ENCODE measurements around the gene SAP30BP. TPM values are rescaled to one million over a fixed set of nuclear protein-coding genes. Genes with fewer than 3 reads are reported as not detected.

Gene SAP30BP
- 10 to 100 TPM; 72.6 to 78.6 TPM for total RNA-seq
- 100 to 1,000 TPM in 1 of 2 donors, 10 to 100 TPM in 1; 43.3 to 127 TPM for polyA plus RNA-seq
- long read RNA-seq, donor 1, transcript SAP30BP-226 (3 exons, 579 nt): minor isoform, 5 of 155 reads
- long read RNA-seq, donor 1, transcript SAP30BP-225 (11 exons, 2,722 nt): major isoform, 92 of 155 reads
- long read RNA-seq, donor 1, partial matches to known transcripts: 7 of 155 reads
- long read RNA-seq, donor 1, other reads (novel, unspliced or antisense): 46 of 155 reads
- long read RNA-seq, donor 2, transcript SAP30BP-225 (11 exons, 2,722 nt): major isoform, 27 of 53 reads
- long read RNA-seq, donor 2, partial matches to known transcripts: 4 of 53 reads
- long read RNA-seq, donor 2, other reads (novel, unspliced or antisense): 20 of 53 reads

DNA sequence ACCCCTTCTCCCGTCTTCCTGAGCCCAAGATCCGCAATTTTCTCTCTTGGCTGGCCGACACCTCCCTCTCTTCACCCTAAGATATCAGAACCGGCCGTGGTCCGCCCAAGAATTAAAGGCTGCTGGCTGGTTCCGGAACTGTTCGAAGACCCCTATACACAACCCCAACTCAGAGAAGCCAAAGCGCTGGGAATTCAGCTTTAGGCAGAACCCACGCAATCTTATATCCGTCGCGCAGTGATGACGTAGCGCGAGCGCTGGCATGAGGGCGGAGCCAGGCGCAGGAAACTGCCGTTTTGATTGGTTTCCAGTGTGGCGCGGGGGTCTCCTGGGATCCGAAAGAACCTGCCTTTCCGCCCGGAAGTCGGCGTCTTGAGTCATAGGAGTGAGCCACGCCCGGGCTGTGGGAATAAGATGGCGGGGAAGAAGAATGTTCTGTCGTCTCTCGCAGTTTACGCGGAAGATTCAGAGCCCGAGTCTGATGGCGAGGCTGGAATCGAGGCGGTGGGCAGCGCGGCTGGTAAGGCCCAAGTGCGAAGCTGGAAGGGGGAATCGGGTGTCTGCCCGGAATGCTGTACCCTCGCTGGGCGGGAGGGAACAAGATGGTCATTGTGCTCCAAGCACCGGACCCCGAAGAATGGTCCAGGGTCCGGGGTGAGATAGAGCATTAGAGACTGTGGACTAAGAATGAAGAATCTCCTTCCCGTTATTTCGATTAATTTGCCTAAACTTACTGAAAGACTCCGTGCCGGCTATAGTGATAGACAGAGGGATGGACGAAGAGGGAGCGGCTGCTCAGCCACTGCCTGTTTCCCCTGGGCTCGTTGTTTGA, at the start of gene SAP30BP, which contains the start of gene RECQL5:
SAP30BP (plus strand) TSS at position 380 of the 832 bp plus-strand sequence; CDS start at position 415, 35 bp downstream.
RECQL5 (minus strand) TSS at position 196 of the 832 bp plus-strand sequence. CDS start 597 bp downstream, outside the sequence.
- WGBS, 2 donors: 0% methylated on average over 55 of the region's 55 CpGs
- DNase-seq (peak; percentile 99), ATAC-seq (ENCODE audit: low FRiP score) (peak; percentile 99)
- intact Hi-C loops (cut with DNase I): no loop called here
- Histone ChIP-seq H3K27ac (ENCODE audit: low read depth in 1 of 2, low read length in 2 of 2) (peak within 1 kb of the TSS; percentile 18 to 56), H3K4me1 (ENCODE audit: control insufficient read depth in 1 of 2, insufficient read depth in 2 of 2, low read length in 2 of 2) (peaks cover 0 to 2% of the 10 kb centered on the region in 2 donors), H3K27me3 (ENCODE audit: control insufficient read depth in 1 of 2, insufficient read depth in 2 of 2, low read length in 1 of 2) (no peaks in the 10 kb centered on the region), H3K4me3 (ENCODE audit: low read length in 2 of 2) (peak within 1 kb of the TSS; percentile 45 to 85), H3K36me3 (ENCODE audit: control insufficient read depth in 1 of 2, insufficient read depth in 2 of 2, low read length in 1 of 2) (peaks cover 2 to 4% of the 10 kb centered on the region in 2 donors), H3K9me3 (ENCODE audit: control insufficient read depth, low read length) (no peaks in the 10 kb centered on the region)

DNA sequence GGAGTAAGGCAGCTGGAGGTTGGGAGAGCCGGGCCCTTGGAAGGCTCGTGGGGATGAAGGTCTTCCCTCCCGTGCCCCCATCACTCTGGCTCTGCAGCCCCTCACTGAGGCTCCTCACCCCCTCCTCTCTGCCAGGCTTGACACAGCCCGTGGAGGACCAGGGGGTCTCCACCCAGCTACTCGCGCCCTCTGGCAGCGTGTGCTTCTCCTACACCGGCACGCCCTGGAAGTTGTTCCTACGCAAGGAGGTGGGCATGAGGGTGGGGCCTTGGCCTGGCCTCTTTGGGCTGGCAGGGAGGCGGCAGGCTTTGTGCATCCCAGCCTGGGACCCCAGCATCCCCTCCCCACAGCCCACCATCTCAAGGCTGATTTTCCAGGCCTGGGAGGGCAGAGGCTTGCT, 49.5 kb upstream of the SAP30BP start:
- Histone ChIP-seq H3K27me3 (ENCODE audit: control insufficient read depth in 1 of 2, insufficient read depth in 2 of 2, low read length in 1 of 2) (no peaks in the 10 kb centered on the region), H3K36me3 (ENCODE audit: control insufficient read depth in 1 of 2, insufficient read depth in 2 of 2, low read length in 1 of 2) (no peaks in the 10 kb centered on the region), H3K9me3 (ENCODE audit: control insufficient read depth, low read length) (no peaks in the 10 kb centered on the region), H3K4me3 (ENCODE audit: low read length in 2 of 2) (no peak overlapping the region), H3K27ac (ENCODE audit: low read depth in 1 of 2, low read length in 2 of 2) (no peak overlapping the region), H3K4me1 (ENCODE audit: control insufficient read depth in 1 of 2, insufficient read depth in 2 of 2, low read length in 2 of 2) (no peaks in the 10 kb centered on the region)
- DNase-seq (no peak), ATAC-seq (ENCODE audit: low FRiP score) (no peak)
- WGBS, 2 donors: 91 to 93% methylated on average over 11 of the region's 11 CpGs
- intact Hi-C loops (cut with DNase I): no loop called here

DNA sequence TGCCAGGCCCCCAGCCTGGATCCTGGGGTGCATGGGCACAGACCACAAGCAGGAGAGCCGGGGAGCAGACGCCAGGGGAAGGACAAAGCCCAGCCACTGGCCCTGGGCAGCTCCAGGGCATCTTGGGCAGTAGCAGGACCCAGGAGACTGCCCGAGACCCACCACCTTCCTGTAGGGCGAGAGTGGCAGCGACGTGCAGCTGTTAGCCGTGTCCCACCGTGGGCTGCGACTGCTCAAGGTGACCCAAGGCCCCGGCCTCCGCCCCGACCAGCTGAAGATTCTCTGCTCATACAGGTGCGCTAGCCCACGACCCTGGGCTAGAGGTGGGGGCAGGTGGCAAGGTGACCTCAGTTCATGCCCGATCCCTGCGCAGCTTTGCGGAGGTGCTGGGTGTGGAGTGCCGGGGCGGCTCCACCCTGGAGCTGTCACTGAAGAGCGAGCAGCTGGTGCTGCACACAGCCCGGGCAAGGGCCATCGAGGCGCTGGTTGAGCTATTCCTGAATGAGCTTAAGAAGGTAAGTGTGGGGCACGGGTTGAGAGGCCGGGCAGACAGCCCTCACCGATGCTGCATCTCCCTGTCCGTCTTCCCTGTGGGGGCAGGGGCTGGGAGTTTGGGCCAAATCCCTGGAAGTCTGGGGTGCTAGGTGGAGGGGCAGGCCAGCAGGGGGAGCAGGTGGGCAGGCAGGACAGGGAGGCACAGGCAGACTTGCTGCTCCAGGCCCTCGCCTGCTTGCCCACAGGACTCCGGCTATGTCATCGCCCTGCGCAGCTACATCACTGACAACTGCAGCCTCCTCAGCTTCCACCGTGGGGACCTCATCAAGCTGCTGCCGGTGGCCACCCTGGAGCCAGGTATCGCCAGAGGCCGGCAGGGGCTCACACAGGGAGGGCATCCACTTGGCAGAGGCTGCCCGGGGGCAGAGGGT, 47.4 kb upstream of the SAP30BP start:
- Histone ChIP-seq H3K9me3 (ENCODE audit: control insufficient read depth, low read length) (no peaks in the 10 kb centered on the region), H3K4me3 (ENCODE audit: low read length in 2 of 2) (no peak overlapping the region), H3K27ac (ENCODE audit: low read depth in 1 of 2, low read length in 2 of 2) (no peak overlapping the region), H3K27me3 (ENCODE audit: control insufficient read depth in 1 of 2, insufficient read depth in 2 of 2, low read length in 1 of 2) (no peaks in the 10 kb centered on the region), H3K4me1 (ENCODE audit: control insufficient read depth in 1 of 2, insufficient read depth in 2 of 2, low read length in 2 of 2) (no peaks in the 10 kb centered on the region), H3K36me3 (ENCODE audit: control insufficient read depth in 1 of 2, insufficient read depth in 2 of 2, low read length in 1 of 2) (no peaks in the 10 kb centered on the region)
- intact Hi-C loops (cut with DNase I): no loop called here
- no peak for DNase-seq
- ATAC-seq (ENCODE audit: low FRiP score): no peak
- WGBS, 2 donors: 74 to 79% methylated on average over 35 to 36 of the region's 36 CpGs

DNA sequence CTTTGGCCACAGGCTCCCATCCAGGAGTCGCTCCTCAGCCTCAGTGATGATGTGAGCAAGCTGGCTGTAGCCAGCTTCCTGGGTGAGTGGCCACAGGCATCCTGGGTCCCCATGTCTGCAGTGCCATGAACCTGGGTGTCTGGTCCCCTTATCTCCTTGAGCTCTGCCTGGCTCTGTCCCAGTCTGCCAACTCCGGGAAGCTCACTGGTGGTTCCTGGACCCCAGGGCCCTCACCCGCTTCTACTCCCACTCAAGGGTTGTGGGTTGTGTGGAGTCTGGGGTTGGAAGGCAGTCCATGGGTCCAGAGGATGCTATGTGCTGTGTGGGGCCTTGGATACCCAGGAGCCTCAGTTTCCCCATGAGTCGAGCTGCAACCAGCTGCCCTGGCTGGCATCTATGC, 45.6 kb upstream of the SAP30BP start:
- no peaks in the 10 kb centered on the region for H3K9me3 ChIP-seq (ENCODE audit: control insufficient read depth, low read length)
- H3K4me1 ChIP-seq (ENCODE audit: control insufficient read depth in 1 of 2, insufficient read depth in 2 of 2, low read length in 2 of 2): no peaks in the 10 kb centered on the region
- H3K36me3 ChIP-seq (ENCODE audit: control insufficient read depth in 1 of 2, insufficient read depth in 2 of 2, low read length in 1 of 2): no peaks in the 10 kb centered on the region
- H3K4me3 ChIP-seq (ENCODE audit: low read length in 2 of 2): no peak overlapping the region
- WGBS, 2 donors: 81 to 83% methylated on average over 4 of the region's 4 CpGs
- no peak for DNase-seq
- intact Hi-C loops (cut with DNase I): no loop called here
- no peak overlapping the region for H3K27ac ChIP-seq (ENCODE audit: low read depth in 1 of 2, low read length in 2 of 2)
- no peak for ATAC-seq (ENCODE audit: low FRiP score)
- no peaks in the 10 kb centered on the region for H3K27me3 ChIP-seq (ENCODE audit: control insufficient read depth in 1 of 2, insufficient read depth in 2 of 2, low read length in 1 of 2)

DNA sequence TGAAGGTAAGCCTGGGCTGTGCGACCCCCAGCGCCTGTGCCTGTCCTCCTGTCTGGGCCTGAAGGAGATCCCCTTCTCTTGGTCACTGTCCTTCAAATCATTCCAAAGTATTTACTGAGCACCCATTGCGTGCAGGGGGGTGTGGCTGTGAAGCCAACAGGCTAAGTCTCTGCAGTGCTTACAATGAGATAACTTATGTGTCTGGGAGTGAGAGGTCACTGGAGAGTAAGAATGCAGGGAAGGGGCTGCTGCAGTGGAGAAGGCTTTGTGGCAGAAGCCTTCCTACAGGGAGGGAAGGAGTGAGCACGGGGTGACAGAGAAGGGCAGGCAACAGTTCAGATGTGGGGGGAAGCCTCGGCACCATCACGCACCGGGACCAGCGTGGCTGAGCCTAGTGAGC, 45.1 kb upstream of the SAP30BP start:
- ATAC-seq (ENCODE audit: low FRiP score): no peak
- Histone ChIP-seq H3K27me3 (ENCODE audit: control insufficient read depth in 1 of 2, insufficient read depth in 2 of 2, low read length in 1 of 2) (no peaks in the 10 kb centered on the region), H3K4me3 (ENCODE audit: low read length in 2 of 2) (no peak overlapping the region), H3K9me3 (ENCODE audit: control insufficient read depth, low read length) (no peaks in the 10 kb centered on the region), H3K36me3 (ENCODE audit: control insufficient read depth in 1 of 2, insufficient read depth in 2 of 2, low read length in 1 of 2) (no peaks in the 10 kb centered on the region), H3K27ac (ENCODE audit: low read depth in 1 of 2, low read length in 2 of 2) (no peak overlapping the region), H3K4me1 (ENCODE audit: control insufficient read depth in 1 of 2, insufficient read depth in 2 of 2, low read length in 2 of 2) (no peaks in the 10 kb centered on the region)
- DNase-seq: no peak
- intact Hi-C loops (cut with DNase I): no loop called here
- 68 to 69% methylated on average over 8 of the region's 8 CpGs for WGBS, 2 donors

DNA sequence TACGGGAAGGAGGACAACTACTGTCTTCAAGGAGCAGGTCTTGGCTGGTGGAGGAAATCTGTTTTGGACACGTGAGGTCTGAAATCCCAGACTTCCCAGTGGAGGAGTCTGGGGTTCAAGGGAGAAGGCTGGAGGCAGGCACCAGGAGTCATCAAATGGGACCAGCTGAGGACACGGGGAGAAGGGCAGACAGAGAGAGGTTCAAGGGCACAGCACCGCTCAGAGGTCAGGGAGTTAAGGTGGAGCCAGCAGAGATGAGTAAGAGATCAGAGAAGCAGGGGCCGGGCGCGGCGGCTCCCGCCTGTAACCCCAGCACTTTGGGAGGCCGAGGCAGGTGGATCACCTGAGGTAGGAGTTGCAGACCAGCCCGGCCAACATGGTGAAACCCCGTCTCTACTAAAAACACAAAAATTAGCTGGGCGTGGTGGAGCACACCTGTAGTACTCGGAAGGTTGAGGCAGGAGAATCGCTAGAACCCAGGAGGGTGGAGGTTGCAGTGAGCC, 44.3 kb upstream of the SAP30BP start:
- intact Hi-C loops (cut with DNase I): no loop called here
- 92% methylated on average over 15 of the region's 15 CpGs for WGBS, 2 donors
- ATAC-seq (ENCODE audit: low FRiP score) (no peak), DNase-seq (no peak)
- no peaks in the 10 kb centered on the region for H3K36me3 ChIP-seq (ENCODE audit: control insufficient read depth in 1 of 2, insufficient read depth in 2 of 2, low read length in 1 of 2)
- no peaks in the 10 kb centered on the region for H3K27me3 ChIP-seq (ENCODE audit: control insufficient read depth in 1 of 2, insufficient read depth in 2 of 2, low read length in 1 of 2)
- H3K9me3 ChIP-seq (ENCODE audit: control insufficient read depth, low read length): no peaks in the 10 kb centered on the region
- H3K4me1 ChIP-seq (ENCODE audit: control insufficient read depth in 1 of 2, insufficient read depth in 2 of 2, low read length in 2 of 2): no peaks in the 10 kb centered on the region
- no peak overlapping the region for H3K4me3 ChIP-seq (ENCODE audit: low read length in 2 of 2)
- H3K27ac ChIP-seq (ENCODE audit: low read depth in 1 of 2, low read length in 2 of 2): no peak overlapping the region

DNA sequence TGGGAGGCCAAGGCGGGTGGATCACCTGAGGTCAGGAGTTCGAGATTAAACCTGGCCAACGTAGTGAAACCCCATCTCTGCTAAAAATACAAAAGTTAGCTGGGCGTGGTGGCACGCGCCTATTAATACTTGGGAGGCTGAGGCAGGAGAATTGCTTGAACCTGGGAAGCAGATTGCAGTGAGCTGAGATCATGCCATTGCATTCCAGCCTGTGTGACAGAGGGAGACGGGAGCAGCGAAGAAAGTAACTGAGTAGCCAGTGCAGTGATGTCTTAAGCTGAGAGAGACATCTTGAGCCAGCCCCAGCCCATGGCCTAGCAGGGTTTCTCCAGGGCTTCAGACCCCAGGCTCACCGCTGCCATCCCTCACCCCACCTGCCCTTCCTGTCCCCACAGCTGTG, 43.8 kb upstream of the SAP30BP start:
- no peaks in the 10 kb centered on the region for H3K27me3 ChIP-seq (ENCODE audit: control insufficient read depth in 1 of 2, insufficient read depth in 2 of 2, low read length in 1 of 2)
- no peak overlapping the region for H3K27ac ChIP-seq (ENCODE audit: low read depth in 1 of 2, low read length in 2 of 2)
- H3K4me1 ChIP-seq (ENCODE audit: control insufficient read depth in 1 of 2, insufficient read depth in 2 of 2, low read length in 2 of 2): no peaks in the 10 kb centered on the region
- intact Hi-C loops (cut with DNase I): no loop called here
- DNase-seq: no peak
- WGBS, 2 donors: 56 to 60% methylated on average over 9 of the region's 9 CpGs
- H3K4me3 ChIP-seq (ENCODE audit: low read length in 2 of 2): no peak overlapping the region
- ATAC-seq (ENCODE audit: low FRiP score): no peak
- no peaks in the 10 kb centered on the region for H3K36me3 ChIP-seq (ENCODE audit: control insufficient read depth in 1 of 2, insufficient read depth in 2 of 2, low read length in 1 of 2)
- no peaks in the 10 kb centered on the region for H3K9me3 ChIP-seq (ENCODE audit: control insufficient read depth, low read length)

DNA sequence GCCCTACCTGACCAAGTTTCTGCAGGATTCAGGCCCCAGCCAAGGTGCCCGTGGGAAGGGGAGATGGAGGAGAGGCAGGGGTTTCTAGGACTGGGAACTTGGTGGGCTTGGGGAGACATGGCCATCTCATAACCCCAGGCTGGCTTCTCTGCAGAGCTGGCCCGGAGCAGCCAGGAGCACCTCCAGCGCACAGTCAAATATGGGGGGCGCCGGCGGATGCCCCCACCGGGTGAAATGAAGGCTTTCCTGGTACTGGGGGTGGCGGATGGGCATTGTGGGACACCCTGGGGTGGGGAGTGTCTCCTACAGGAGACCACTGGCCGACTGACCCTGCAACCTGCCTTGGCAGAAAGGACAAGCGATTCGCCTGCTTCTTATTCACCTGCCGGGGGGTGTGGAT, 43.1 kb upstream of the SAP30BP start:
- ATAC-seq (ENCODE audit: low FRiP score) (no peak), DNase-seq (no peak)
- Histone ChIP-seq H3K4me3 (ENCODE audit: low read length in 2 of 2) (no peak overlapping the region), H3K27ac (ENCODE audit: low read depth in 1 of 2, low read length in 2 of 2) (no peak overlapping the region), H3K27me3 (ENCODE audit: control insufficient read depth in 1 of 2, insufficient read depth in 2 of 2, low read length in 1 of 2) (no peaks in the 10 kb centered on the region), H3K4me1 (ENCODE audit: control insufficient read depth in 1 of 2, insufficient read depth in 2 of 2, low read length in 2 of 2) (no peaks in the 10 kb centered on the region), H3K9me3 (ENCODE audit: control insufficient read depth, low read length) (no peaks in the 10 kb centered on the region), H3K36me3 (ENCODE audit: control insufficient read depth in 1 of 2, insufficient read depth in 2 of 2, low read length in 1 of 2) (no peaks in the 10 kb centered on the region)
- WGBS, 2 donors: 87 to 90% methylated on average over 12 of the region's 12 CpGs
- intact Hi-C loops (cut with DNase I): no loop called here
